OCI-LY7 (cell line): ENCODE results near the gene ZNF3. TPM values are rescaled to one million over a fixed set of nuclear protein-coding genes. Genes with fewer than 3 reads are reported as not detected.

Source experiments
- BruUV-seq: library from RNA; stranded (reverse); fragments of 400-500 nt; replicated peaks from 2 replicates; lab custom pipeline; 2021; lab: Mats Ljungman, UMichigan
- CTCF ChIA-PET: fragments of 300-600 bp; sonication (Branson Sonifier 250); formaldehyde crosslinking; loops from one replicate; lab custom pipeline; 2022; ENCODE audit warnings: antibody characterized with exemption; ENCODE audit not compliant: unreplicated experiment; lab: Charles Lee
- POLR2A ChIA-PET: fragments of 300-600 bp; sonication (Branson Sonifier 250); formaldehyde crosslinking; loops from one replicate; lab custom pipeline; 2022; ENCODE audit warnings: antibody characterized with exemption; lab: Charles Lee
- DNase-seq: peaks from one replicate; pipeline ENCODE4 v3.0.0-alpha.2; 2015; ENCODE audit warnings: low spot score
- H2AFZ ChIP-seq: fragments of 200-600 bp; sonication (generic), shearing (Covaris generic); 2 replicates; pipeline ENCODE4 v1.6.1; 2014; ENCODE audit warnings: mild to moderate bottlenecking, antibody characterized with exemption, low read length, moderate library complexity
- H3K27ac ChIP-seq: fragments of 200-600 bp; sonication (generic); 2 replicates; pipeline ENCODE4 v1.5.1; 2014; ENCODE audit warnings: mixed run types, low read depth, mild to moderate bottlenecking, moderate library complexity, low read length, inconsistent platforms; ENCODE audit not compliant: poor library complexity, severe bottlenecking
- H3K36me3 ChIP-seq: fragments of 200-600 bp; sonication (generic); 2 replicates; pipeline ENCODE4 v1.6.1; 2014; ENCODE audit warnings: mild to moderate bottlenecking, antibody characterized with exemption, low read length, moderate library complexity, mixed read lengths; ENCODE audit not compliant: insufficient read depth
- H3K4me1 ChIP-seq: fragments of 200-600 bp; sonication (generic); 2 replicates; pipeline ENCODE4 v1.5.1; 2014; ENCODE audit warnings: mild to moderate bottlenecking, low read length; ENCODE audit not compliant: insufficient read depth, poor library complexity, severe bottlenecking
- H3K4me2 ChIP-seq: fragments of 200-600 bp; sonication (generic); 2 replicates; pipeline ENCODE4 v1.6.1; 2014; ENCODE audit warnings: mild to moderate bottlenecking, low read length
- H3K4me3 ChIP-seq: fragments of 200-600 bp; sonication (generic); 2 replicates; pipeline ENCODE4 v1.5.1; 2014; ENCODE audit warnings: mild to moderate bottlenecking, low read depth, low read length; ENCODE audit not compliant: poor library complexity, severe bottlenecking
- H3K79me2 ChIP-seq: fragments of 200-600 bp; sonication (generic); 2 replicates; pipeline ENCODE4 v1.6.1; 2016; ENCODE audit warnings: low read depth, mild to moderate bottlenecking, low read length, moderate library complexity, mixed read lengths; ENCODE audit not compliant: insufficient read depth
- H3K9me2 ChIP-seq: fragments of 200-600 bp; sonication (generic); 2 replicates; pipeline ENCODE4 v1.6.1; 2016; ENCODE audit warnings: mild to moderate bottlenecking, low read length, mixed read lengths; ENCODE audit not compliant: insufficient read depth
- H3K9me3 ChIP-seq: fragments of 200-600 bp; sonication (generic); 2 replicates; pipeline ENCODE4 v1.6.1; 2014; ENCODE audit warnings: mild to moderate bottlenecking, mixed run types, low read length, mixed read lengths
- H4K20me1 ChIP-seq: fragments of 200-600 bp; sonication (generic); 2 replicates; pipeline ENCODE4 v1.6.1; 2014; ENCODE audit warnings: mild to moderate bottlenecking, antibody characterized with exemption, low read length, moderate library complexity, mixed read lengths; ENCODE audit not compliant: insufficient read depth
- CTCF ChIP-seq: fragments of 200-600 bp; sonication (generic); conservative IDR thresholded peaks from 2 replicates; pipeline ENCODE4 v1.5.1; 2014; ENCODE audit warnings: mild to moderate bottlenecking, antibody characterized with exemption, low read length, moderate library complexity, mixed read lengths
- EZH2phosphoT487 ChIP-seq: fragments of 200-600 bp; sonication (generic); IDR thresholded peaks from 2 replicates; pipeline ENCODE4 v1.6.1; 2018; ENCODE audit warnings: low read depth, borderline replicate concordance, mild to moderate bottlenecking, mixed run types, antibody characterized with exemption, low read length, moderate library complexity, mixed read lengths
- intact Hi-C: fragments of 100-400 bp; cut with micrococcal nuclease; formaldehyde crosslinking; loops from one replicate; pipeline ENCODE4 v1.10.0; 2022; ENCODE audit not compliant: unreplicated experiment
- total RNA-seq, 2 experiments: library from RNA; depleted of rRNA in 1 of 2; stranded (reverse); fragments of >200 nt in 1 of 2; shearing (Covaris generic) in 1 of 2; gene quantifications; 2 replicates each; pipeline ENCODE4 v1.2.3, GENCODE V29; 2014 to 2022

Gene ZNF3
- total RNA-seq, 2 experiments from 2014 or later = 19.8 to 23.7 TPM

- TF ChIP-seq EZH2phosphoT487 (no peak), CTCF (no peak)
- Histone ChIP-seq H4K20me1 (no peaks in the 10 kb centered on the region), H2AFZ (peak within 1 kb of the TSS; percentile 82), H3K36me3 (peaks cover 37% of the 10 kb centered on the region), H3K79me2 (peaks cover 6% of the 10 kb centered on the region; the same call in 1 of the 2 replicates), H3K9me2 (no peaks in the 10 kb centered on the region), H3K4me1 (peaks cover 24% of the 10 kb centered on the region), H3K4me2 (peak within 1 kb of the TSS; percentile 85), H3K9me3 (no peaks in the 10 kb centered on the region), H3K4me3 (peak within 1 kb of the TSS; percentile 90), H3K27ac (peak within 1 kb of the TSS; percentile 72)
- intact Hi-C loops = loop anchor here (10.0 kb wide), 1 partner anchor 796 kb away; the partner anchor contains the start of gene UFSP1
- CTCF ChIA-PET = no interaction called here
- POLR2A ChIA-PET = interaction anchor here (0.9 to 2.1 kb wide), 5 partner anchors 12 to 39 kb away, joined by 3 to 13 read pairs (median 6); partner anchors contain the start of genes AP4M1 and MCM7
- DNase-seq = peak; percentile 81
- no TSS peak for BruUV-seq
These were observed 7.3 kb upstream of the ZNF3 start, which contains the start of gene COPS6 for GRCh38 chr7:100088621-100089457. TSS of gene COPS6 (plus strand) at chr7:100088969. CDS start at chr7:100088991, 22 bp downstream.

- peaks cover 6% of the 10 kb centered on the region; the same call in 1 of the 2 replicates for H3K79me2 ChIP-seq
- POLR2A ChIA-PET = interaction anchor here (0.6 to 1.2 kb wide), 4 partner anchors 13 to 40 kb away, joined by 3 to 9 read pairs (median 4); partner anchors contain the start of genes AP4M1 and MCM7
- no TSS peak for BruUV-seq
- no peaks in the 10 kb centered on the region for H3K9me2 ChIP-seq
- H3K4me2 ChIP-seq = peak overlapping the region; percentile 85
- peak overlapping the region; percentile 90 for H3K4me3 ChIP-seq
- CTCF ChIA-PET = interaction anchor here (0.6 kb wide), 1 partner anchor 32 kb away, joined by 3 read pairs; no protein-coding TSS in a partner anchor
- H4K20me1 ChIP-seq = no peaks in the 10 kb centered on the region
- H3K36me3 ChIP-seq = peaks cover 30% of the 10 kb centered on the region
- H3K9me3 ChIP-seq = no peaks in the 10 kb centered on the region
- H3K27ac ChIP-seq = peak overlapping the region; percentile 72
- peaks cover 30% of the 10 kb centered on the region for H3K4me1 ChIP-seq
- intact Hi-C loops = loop anchor here (10.0 kb wide), 1 partner anchor 797 kb away; the partner anchor contains the start of gene UFSP1
- no peak for DNase-seq
- peak overlapping the region; percentile 82 for H2AFZ ChIP-seq
- TF ChIP-seq CTCF (no peak), EZH2phosphoT487 (no peak)
These were observed 6.6 kb upstream of the ZNF3 start for GRCh38 chr7:100088095-100088620.
